ENCODE data around the gene ARHGAP31. TPM values are rescaled to one million over a fixed set of nuclear protein-coding genes. Genes with fewer than 3 reads are reported as not detected.

Gene ARHGAP31
- total and polyA plus RNA-seq, 2 donors (not counting 1 experiment from before 2014, with no cell fraction given): 3.5 to 8.1 TPM

GRCh38 chr3:119294696-119295671 is 801 bp downstream of the ARHGAP31 start:
- Histone ChIP-seq H3K27me3 (ENCODE audit: control insufficient read depth, insufficient read depth, low read length) (no peaks in the 10 kb centered on the region), H3K36me3 (ENCODE audit: control insufficient read depth, insufficient read depth, low read length) (no peaks in the 10 kb centered on the region), H3K27ac (ENCODE audit: insufficient read depth, low read length) (peak overlapping the region; percentile 71), H4K20me1 (ENCODE audit: control insufficient read depth, extremely low read depth, insufficient read depth, low read length) (no peaks in the 10 kb centered on the region), H2AFZ (ENCODE audit: low read length) (peak overlapping the region; percentile 43), H3K79me2 (ENCODE audit: control insufficient read depth, insufficient read depth, low read length) (peaks cover 3% of the 10 kb centered on the region), H3K9me3 (ENCODE audit: control insufficient read depth, insufficient read depth, low read depth, low read length) (no peaks in the 10 kb centered on the region), H3K9ac (ENCODE audit: insufficient read depth, low read length) (peak overlapping the region; percentile 56), H3K4me3 (replicated peaks in 1 of 4; ENCODE audit: control extremely low read depth in 1 of 4, insufficient read depth in 1 of 4, low read depth in 3 of 4, low read length in 4 of 4) (peak overlapping the region; percentile 77 to 80 (median 78)), H3K4me2 (ENCODE audit: extremely low read depth, insufficient read depth, low read length) (peak overlapping the region; percentile 90), H3K4me1 (ENCODE audit: control insufficient read depth, extremely low read depth, insufficient read depth, low read length) (peaks cover 4% of the 10 kb centered on the region)
- TF ChIP-seq EZH2 (IDR thresholded peaks at IDR 0.05; ENCODE audit: low read length, missing control alignments) (no peak), CTCF (conservative IDR thresholded peaks at IDR 0.05 in 1 of 2, IDR thresholded peaks at IDR 0.05 in 1 of 2; ENCODE audit: low read depth in 1 of 2, low read length in 2 of 2) (no peak)
- peak; percentile 35 to 61 for DNase-seq (ENCODE audit: low read depth in 2 of 2)

DNA sequence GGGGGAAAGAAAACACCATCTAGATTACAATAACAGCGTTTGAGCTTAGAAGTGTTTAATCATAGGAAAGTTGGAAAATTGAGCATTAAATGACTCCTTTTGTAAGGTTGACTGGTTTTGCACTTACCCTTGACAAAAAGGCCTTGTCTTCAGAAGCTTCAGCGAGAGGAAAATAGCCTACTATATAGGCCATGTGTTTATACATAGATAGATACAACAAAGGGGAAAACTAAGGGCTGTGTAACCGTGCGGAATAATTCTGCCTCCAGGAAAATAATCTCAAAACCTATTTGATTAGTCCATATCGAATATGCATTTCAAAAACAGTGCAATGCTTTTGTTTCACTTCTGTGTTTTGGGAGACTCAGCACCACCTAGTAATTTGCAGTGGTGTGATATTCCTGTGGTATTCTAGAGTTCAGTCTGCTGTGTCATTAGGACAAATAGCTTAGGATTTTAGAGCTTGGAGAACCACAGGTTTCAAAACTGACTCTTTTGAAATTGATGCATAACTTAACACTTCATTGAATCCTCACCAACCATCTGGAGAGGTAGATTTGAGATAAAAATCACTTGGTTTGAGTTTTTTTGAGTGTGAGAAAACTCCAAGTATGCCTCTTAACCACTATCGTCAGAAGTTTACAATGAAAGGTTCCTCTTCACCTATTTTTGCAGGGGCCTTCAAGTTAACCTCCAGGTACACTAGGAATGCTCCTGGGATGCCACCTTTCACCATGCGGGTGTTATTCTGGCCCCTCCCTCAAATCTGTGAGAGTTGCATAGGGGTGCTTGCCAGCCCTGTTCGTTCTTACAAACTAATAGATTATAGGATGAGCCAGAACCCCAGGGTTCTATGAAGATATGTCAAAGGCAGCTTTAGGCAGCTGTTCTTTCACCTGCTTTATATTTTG is 1.9 kb downstream of the ARHGAP31 start:
- H3K4me1 ChIP-seq (ENCODE audit: control insufficient read depth, extremely low read depth, insufficient read depth, low read length): peaks cover 4% of the 10 kb centered on the region
- H3K4me2 ChIP-seq (ENCODE audit: extremely low read depth, insufficient read depth, low read length): peak overlapping the region; percentile 88
- no peak overlapping the region for H3K27ac ChIP-seq (ENCODE audit: insufficient read depth, low read length)
- H4K20me1 ChIP-seq (ENCODE audit: control insufficient read depth, extremely low read depth, insufficient read depth, low read length): no peaks in the 10 kb centered on the region
- H3K4me3 ChIP-seq (replicated peaks in 1 of 4; ENCODE audit: control extremely low read depth in 1 of 4, insufficient read depth in 1 of 4, low read depth in 3 of 4, low read length in 4 of 4): peak overlapping the region; percentile 10 to 80 (median 46)
- H3K9me3 ChIP-seq (ENCODE audit: control insufficient read depth, insufficient read depth, low read depth, low read length): no peaks in the 10 kb centered on the region
- DNase-seq (ENCODE audit: low read depth in 2 of 2): peak; percentile 12 to 88
- H3K79me2 ChIP-seq (ENCODE audit: control insufficient read depth, insufficient read depth, low read length): peaks cover 3% of the 10 kb centered on the region
- H2AFZ ChIP-seq (ENCODE audit: low read length): no peak overlapping the region
- no peak for TF ChIP-seq CTCF (conservative IDR thresholded peaks at IDR 0.05 in 1 of 2, IDR thresholded peaks at IDR 0.05 in 1 of 2; ENCODE audit: low read depth in 1 of 2, low read length in 2 of 2)
- no peak for TF ChIP-seq EZH2 (IDR thresholded peaks at IDR 0.05; ENCODE audit: low read length, missing control alignments)
- H3K27me3 ChIP-seq (ENCODE audit: control insufficient read depth, insufficient read depth, low read length): no peaks in the 10 kb centered on the region
- no peaks in the 10 kb centered on the region for H3K36me3 ChIP-seq (ENCODE audit: control insufficient read depth, insufficient read depth, low read length)
- no peak overlapping the region for H3K9ac ChIP-seq (ENCODE audit: insufficient read depth, low read length)

DNA sequence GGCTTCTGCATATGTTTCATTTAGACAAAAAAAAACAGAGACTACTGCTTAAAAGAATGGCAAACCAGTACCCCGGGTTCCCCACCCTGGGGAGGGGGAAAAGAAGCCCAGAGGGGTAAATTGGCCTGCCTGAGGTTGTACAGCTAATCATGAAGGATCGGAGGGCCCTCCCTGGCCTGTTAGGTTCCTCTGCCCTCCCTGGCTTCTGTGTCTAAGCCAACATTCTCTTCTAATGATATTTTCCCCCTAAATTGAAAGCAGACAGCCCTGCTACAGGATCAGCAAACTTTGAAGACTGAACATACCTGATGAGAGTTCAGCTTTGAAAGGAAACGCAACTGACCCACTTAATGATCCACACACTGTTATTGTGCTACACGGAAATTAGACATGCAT is 2.5 kb downstream of the ARHGAP31 start:
- H2AFZ ChIP-seq (ENCODE audit: low read length): no peak overlapping the region
- H3K36me3 ChIP-seq (ENCODE audit: control insufficient read depth, insufficient read depth, low read length): no peaks in the 10 kb centered on the region
- no peak overlapping the region for H3K27ac ChIP-seq (ENCODE audit: insufficient read depth, low read length)
- no peak for TF ChIP-seq CTCF (conservative IDR thresholded peaks at IDR 0.05 in 1 of 2, IDR thresholded peaks at IDR 0.05 in 1 of 2; ENCODE audit: low read depth in 1 of 2, low read length in 2 of 2)
- H3K9me3 ChIP-seq (ENCODE audit: control insufficient read depth, insufficient read depth, low read depth, low read length): no peaks in the 10 kb centered on the region
- H4K20me1 ChIP-seq (ENCODE audit: control insufficient read depth, extremely low read depth, insufficient read depth, low read length): no peaks in the 10 kb centered on the region
- no peak overlapping the region for H3K9ac ChIP-seq (ENCODE audit: insufficient read depth, low read length)
- peaks cover 4% of the 10 kb centered on the region for H3K4me1 ChIP-seq (ENCODE audit: control insufficient read depth, extremely low read depth, insufficient read depth, low read length)
- H3K27me3 ChIP-seq (ENCODE audit: control insufficient read depth, insufficient read depth, low read length): no peaks in the 10 kb centered on the region
- H3K79me2 ChIP-seq (ENCODE audit: control insufficient read depth, insufficient read depth, low read length): peaks cover 3% of the 10 kb centered on the region
- H3K4me2 ChIP-seq (ENCODE audit: extremely low read depth, insufficient read depth, low read length): no peak overlapping the region
- no peak overlapping the region for H3K4me3 ChIP-seq (replicated peaks in 1 of 4; ENCODE audit: control extremely low read depth in 1 of 4, insufficient read depth in 1 of 4, low read depth in 3 of 4, low read length in 4 of 4)
- DNase-seq (ENCODE audit: low read depth in 2 of 2): no peak
